ENCODE measurements around the gene ANP32E.
A peak's percentile ranks its signal among the peaks of the same experiment; 100 is the strongest.

ANP32E gene

GRCh38 chr1:150221552-150221951, 14.4 kb downstream of the ANP32E start:
- TF ChIP-seq NFIC (IDR thresholded peaks at IDR 0.05): no peak
- no peak for TF ChIP-seq TCF12 (IDR thresholded peaks at IDR 0.05; ENCODE audit: low read depth)
- TF ChIP-seq RAD21 (IDR thresholded peaks at IDR 0.05; ENCODE audit: low read depth): peak; percentile 22; the same call in 1 of the 2 replicates
- no peak for TF ChIP-seq YY1 (IDR thresholded peaks at IDR 0.05; ENCODE audit: low read depth)

- TF ChIP-seq TEAD4 (IDR thresholded peaks at IDR 0.05) (no peak), CREB1 (IDR thresholded peaks at IDR 0.05; ENCODE audit: low read depth) (no peak), ZBTB7A (IDR thresholded peaks at IDR 0.05; ENCODE audit: low read depth) (no peak), RAD21 (IDR thresholded peaks at IDR 0.05; ENCODE audit: low read depth) (peak; percentile 16; the same call in 1 of the 2 replicates), USF1 (IDR thresholded peaks at IDR 0.05) (peak; percentile 93), REST (IDR thresholded peaks at IDR 0.05; ENCODE audit: low read depth) (no peak), TAF1 (IDR thresholded peaks at IDR 0.05; ENCODE audit: low read depth) (peak; percentile 38; the same call in 1 of the 2 replicates), TCF12 (IDR thresholded peaks at IDR 0.05; ENCODE audit: low read depth) (no peak), YY1 (IDR thresholded peaks at IDR 0.05; ENCODE audit: low read depth) (no peak), EGR1 (IDR thresholded peaks at IDR 0.05) (no peak), CEBPB (IDR thresholded peaks at IDR 0.05) (no peak), FOXM1 (IDR thresholded peaks at IDR 0.05; ENCODE audit: borderline replicate concordance, low read depth) (no peak), NFIC (IDR thresholded peaks at IDR 0.05) (no peak), MAX (IDR thresholded peaks at IDR 0.05) (peak; percentile 47), EP300 (IDR thresholded peaks at IDR 0.05; ENCODE audit: borderline replicate concordance) (no peak)
Observed at GRCh38 chr1:150213170-150214098, 22.5 kb downstream of the ANP32E start.

GRCh38 chr1:150212070-150212469, 23.8 kb downstream of the ANP32E start:
- TF ChIP-seq EP300 (IDR thresholded peaks at IDR 0.05; ENCODE audit: borderline replicate concordance) (no peak), TAF1 (IDR thresholded peaks at IDR 0.05; ENCODE audit: low read depth) (no peak), TCF12 (IDR thresholded peaks at IDR 0.05; ENCODE audit: low read depth) (no peak)

- TF ChIP-seq USF1 (IDR thresholded peaks at IDR 0.05) (no peak), REST (IDR thresholded peaks at IDR 0.05; ENCODE audit: low read depth) (no peak), RAD21 (IDR thresholded peaks at IDR 0.05; ENCODE audit: low read depth) (no peak), YY1 (IDR thresholded peaks at IDR 0.05; ENCODE audit: low read depth) (no peak), TEAD4 (IDR thresholded peaks at IDR 0.05) (no peak), NFIC (IDR thresholded peaks at IDR 0.05) (no peak), ZBTB7A (IDR thresholded peaks at IDR 0.05; ENCODE audit: low read depth) (no peak), TAF1 (IDR thresholded peaks at IDR 0.05; ENCODE audit: low read depth) (no peak), MAX (IDR thresholded peaks at IDR 0.05) (no peak), CEBPB (IDR thresholded peaks at IDR 0.05) (no peak), EP300 (IDR thresholded peaks at IDR 0.05; ENCODE audit: borderline replicate concordance) (no peak), CREB1 (IDR thresholded peaks at IDR 0.05; ENCODE audit: low read depth) (no peak), EGR1 (IDR thresholded peaks at IDR 0.05) (no peak)
Observed at GRCh38 chr1:150210706-150211105, 25.2 kb downstream of the ANP32E start.

- TF ChIP-seq EP300 (IDR thresholded peaks at IDR 0.05; ENCODE audit: borderline replicate concordance) (no peak), REST (IDR thresholded peaks at IDR 0.05; ENCODE audit: low read depth) (no peak), YY1 (IDR thresholded peaks at IDR 0.05; ENCODE audit: low read depth) (no peak), CREB1 (IDR thresholded peaks at IDR 0.05; ENCODE audit: low read depth) (no peak), USF1 (IDR thresholded peaks at IDR 0.05) (no peak), TCF12 (IDR thresholded peaks at IDR 0.05; ENCODE audit: low read depth) (no peak), RAD21 (IDR thresholded peaks at IDR 0.05; ENCODE audit: low read depth) (no peak)
Observed at GRCh38 chr1:150210091-150210490, 25.8 kb downstream of the ANP32E start.
